HFF-Myc (cell line): ENCODE results near the gene LAMB1.
A peak's percentile ranks its signal among the peaks of the same experiment; 100 is the strongest.

Source experiments
- DNase-seq: peaks from one replicate; pipeline ENCODE4 v3.0.0-alpha.2; 2011; ENCODE audit warnings: low read depth; ENCODE audit errors: extremely low read depth
- H3K4me3 ChIP-seq: replicated peaks from 2 replicates; pipeline ENCODE4 v1.5.1; 2011; ENCODE audit warnings: low read depth, mild to moderate bottlenecking, control low read depth, low read length
- TF ChIP-seq, protein P1 (sequence below): IDR thresholded peaks from 2 replicates; pipeline ENCODE4 v1.5.1; 2012; ENCODE audit warnings: mild to moderate bottlenecking, low read depth, low read length, control low read depth; ENCODE audit errors: missing control alignments

Gene LAMB1

DNA sequence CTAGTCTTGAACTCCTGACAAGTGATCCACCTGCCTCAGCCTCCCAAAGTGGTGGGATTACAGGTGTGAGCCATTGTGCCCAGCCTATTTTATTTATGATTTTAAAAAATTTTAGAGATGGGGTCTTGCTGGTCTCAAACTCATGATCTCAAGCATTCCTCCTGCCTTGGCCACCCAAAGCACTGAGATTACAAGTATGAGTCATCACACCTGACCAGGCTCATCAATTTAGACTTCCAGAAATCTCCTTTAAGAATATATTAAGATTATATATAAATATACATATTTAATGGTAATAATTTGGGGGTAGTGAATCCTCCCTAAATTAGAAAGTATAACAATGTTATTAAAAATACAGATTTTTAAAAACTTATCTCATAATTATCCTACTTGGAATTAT, 29.1 kb downstream of the LAMB1 start:
- H3K4me3 ChIP-seq = no peak overlapping the region
- no peak for DNase-seq
- TF ChIP-seq, protein P1, sequence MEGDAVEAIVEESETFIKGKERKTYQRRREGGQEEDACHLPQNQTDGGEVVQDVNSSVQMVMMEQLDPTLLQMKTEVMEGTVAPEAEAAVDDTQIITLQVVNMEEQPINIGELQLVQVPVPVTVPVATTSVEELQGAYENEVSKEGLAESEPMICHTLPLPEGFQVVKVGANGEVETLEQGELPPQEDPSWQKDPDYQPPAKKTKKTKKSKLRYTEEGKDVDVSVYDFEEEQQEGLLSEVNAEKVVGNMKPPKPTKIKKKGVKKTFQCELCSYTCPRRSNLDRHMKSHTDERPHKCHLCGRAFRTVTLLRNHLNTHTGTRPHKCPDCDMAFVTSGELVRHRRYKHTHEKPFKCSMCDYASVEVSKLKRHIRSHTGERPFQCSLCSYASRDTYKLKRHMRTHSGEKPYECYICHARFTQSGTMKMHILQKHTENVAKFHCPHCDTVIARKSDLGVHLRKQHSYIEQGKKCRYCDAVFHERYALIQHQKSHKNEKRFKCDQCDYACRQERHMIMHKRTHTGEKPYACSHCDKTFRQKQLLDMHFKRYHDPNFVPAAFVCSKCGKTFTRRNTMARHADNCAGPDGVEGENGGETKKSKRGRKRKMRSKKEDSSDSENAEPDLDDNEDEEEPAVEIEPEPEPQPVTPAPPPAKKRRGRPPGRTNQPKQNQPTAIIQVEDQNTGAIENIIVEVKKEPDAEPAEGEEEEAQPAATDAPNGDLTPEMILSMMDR = no peak

- no peak for DNase-seq
- TF ChIP-seq, protein P1 = no peak
- no peak overlapping the region for H3K4me3 ChIP-seq
Measured at GRCh38 chr7:107972941-107973376, 30.0 kb downstream of the LAMB1 start.

DNA sequence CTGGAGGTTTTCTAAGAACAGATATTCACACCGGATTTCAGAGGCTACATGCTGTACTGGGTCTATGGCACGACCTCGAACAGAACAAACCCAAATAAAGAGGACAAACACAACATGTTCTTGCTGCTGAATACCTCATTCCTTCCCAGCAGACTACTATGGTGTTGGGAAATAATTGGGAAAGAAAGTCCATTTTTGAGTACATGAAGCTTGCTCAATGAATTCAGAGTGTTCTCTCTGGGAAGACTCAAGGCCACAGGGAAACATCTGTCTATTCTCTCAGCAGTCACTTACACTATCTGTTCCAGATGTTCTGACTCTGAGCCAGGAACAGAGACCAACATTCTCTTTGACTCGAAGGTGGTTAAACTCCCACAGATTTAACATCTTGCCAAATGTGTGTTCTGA, 30.9 kb downstream of the LAMB1 start:
- DNase-seq = peak; percentile 95
- H3K4me3 ChIP-seq = no peak overlapping the region
- TF ChIP-seq, protein P1 = no peak

DNA sequence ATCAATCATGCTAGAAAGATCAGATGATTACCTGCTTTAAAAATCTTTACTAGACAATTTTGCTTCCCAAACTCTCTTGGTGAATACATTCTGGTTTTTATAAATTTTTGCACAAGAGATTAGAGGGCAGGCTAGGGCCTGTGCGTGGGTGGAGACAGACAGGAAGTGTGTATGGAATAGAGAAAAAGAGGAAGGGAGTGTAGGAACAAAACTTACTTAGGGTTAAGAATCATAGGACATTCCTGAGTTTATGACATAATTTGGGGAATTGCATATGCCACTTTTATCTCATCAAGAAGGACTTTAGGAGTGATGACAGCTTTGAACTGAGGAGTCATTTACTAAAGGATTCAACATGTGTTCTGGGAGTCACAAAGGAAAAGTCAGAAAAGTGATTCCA, 31.3 kb downstream of the LAMB1 start:
- TF ChIP-seq, protein P1 = no peak
- H3K4me3 ChIP-seq = no peak overlapping the region
- DNase-seq = no peak

DNA sequence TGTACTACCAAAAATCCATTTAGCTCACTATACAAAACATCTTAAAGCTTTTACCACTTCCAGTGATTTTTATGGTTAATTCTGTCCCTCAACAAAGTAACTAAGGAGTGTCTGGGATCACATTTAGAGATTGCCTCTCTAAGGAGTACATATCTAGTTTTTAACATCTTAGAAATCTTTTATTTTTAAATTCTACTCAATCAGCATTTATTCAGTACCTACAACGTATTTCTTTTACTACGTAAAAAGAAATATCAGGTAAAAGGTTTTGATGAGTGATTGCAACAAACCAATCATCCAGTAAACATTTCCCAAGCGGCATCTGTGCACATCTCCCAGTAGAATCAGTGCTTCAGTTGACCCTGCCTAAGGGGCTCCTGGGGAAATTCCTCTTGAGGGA, 31.9 kb downstream of the LAMB1 start:
- DNase-seq = no peak
- TF ChIP-seq, protein P1 = no peak

DNA sequence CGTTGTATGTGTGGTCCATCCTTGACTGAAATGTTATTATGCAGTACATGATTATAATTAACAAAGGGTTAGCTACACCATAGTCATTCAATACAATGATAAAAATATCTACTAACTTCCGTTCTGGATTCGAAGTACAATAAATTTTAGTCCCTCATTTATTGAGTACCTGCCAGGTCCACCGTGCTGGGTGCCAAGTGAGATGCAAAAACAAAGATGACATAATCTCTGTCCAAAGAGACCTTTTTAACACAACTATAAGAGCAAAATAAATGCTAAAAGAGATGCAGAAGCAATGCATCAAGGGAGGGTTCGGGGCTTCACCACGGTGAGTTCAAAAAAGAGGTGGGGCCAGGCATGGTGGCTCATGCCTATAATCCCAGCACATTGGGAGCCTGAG, 33.1 kb downstream of the LAMB1 start:
- no peak overlapping the region for H3K4me3 ChIP-seq
- TF ChIP-seq, protein P1 = no peak
- no peak for DNase-seq

More for the DNA sequence above, 31.9 kb downstream of the LAMB1 start:
- no peak overlapping the region for H3K4me3 ChIP-seq

DNA sequence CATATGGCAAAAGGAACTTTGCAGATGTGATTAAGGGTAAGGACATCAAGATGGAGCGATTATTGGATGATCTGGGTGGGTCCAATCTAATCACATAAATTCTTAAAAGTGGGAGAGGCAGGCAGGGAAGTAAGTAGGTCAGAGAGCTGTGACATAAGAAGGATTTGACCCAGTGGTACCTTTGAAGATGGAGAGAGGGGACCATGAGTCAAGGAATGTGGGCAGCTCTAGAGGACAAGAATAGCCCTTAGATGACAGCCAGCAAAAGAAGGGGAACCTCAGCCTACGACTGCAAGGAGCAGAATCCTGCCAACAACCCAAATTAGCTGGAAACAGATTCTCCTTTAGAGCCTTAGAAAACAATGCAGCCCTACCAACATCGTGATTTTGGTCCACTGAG, 34.5 kb downstream of the LAMB1 start:
- DNase-seq = no peak
- no peak overlapping the region for H3K4me3 ChIP-seq
- TF ChIP-seq, protein P1 = no peak
